ENCODE measurements around the gene DNAH9.

DNA sequence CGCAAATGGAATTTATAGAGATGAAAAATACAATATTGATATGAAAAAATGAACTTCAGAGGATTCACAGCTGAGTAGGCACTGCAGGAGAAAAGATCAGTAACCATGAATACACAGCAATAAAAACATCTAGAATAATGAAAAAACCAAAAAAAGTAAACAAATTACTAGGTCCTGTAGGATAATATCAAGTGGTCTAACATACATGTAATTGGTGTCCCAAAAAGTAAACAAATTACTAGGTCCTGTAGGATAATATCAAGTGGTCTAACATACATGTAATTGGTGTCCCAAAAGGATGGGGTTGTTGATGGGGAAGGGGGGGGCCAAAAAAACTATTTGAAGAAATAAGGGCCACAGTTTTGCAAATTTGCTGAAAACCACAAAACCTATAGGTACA is 355.7 kb downstream of the DNAH9 start:
- TF ChIP-seq, protein P1, sequence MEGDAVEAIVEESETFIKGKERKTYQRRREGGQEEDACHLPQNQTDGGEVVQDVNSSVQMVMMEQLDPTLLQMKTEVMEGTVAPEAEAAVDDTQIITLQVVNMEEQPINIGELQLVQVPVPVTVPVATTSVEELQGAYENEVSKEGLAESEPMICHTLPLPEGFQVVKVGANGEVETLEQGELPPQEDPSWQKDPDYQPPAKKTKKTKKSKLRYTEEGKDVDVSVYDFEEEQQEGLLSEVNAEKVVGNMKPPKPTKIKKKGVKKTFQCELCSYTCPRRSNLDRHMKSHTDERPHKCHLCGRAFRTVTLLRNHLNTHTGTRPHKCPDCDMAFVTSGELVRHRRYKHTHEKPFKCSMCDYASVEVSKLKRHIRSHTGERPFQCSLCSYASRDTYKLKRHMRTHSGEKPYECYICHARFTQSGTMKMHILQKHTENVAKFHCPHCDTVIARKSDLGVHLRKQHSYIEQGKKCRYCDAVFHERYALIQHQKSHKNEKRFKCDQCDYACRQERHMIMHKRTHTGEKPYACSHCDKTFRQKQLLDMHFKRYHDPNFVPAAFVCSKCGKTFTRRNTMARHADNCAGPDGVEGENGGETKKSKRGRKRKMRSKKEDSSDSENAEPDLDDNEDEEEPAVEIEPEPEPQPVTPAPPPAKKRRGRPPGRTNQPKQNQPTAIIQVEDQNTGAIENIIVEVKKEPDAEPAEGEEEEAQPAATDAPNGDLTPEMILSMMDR (IDR thresholded peaks at IDR 0.05 in 4 of 5, conservative IDR thresholded peaks at IDR 0.05 in 1 of 5) = no peak
- no peak for TF ChIP-seq POLR2A (IDR thresholded peaks at IDR 0.05)

Measured in gastrocnemius medialis (tissue), 4 donors.